ENCODE measurements around the gene RASGRP4.

DNA sequence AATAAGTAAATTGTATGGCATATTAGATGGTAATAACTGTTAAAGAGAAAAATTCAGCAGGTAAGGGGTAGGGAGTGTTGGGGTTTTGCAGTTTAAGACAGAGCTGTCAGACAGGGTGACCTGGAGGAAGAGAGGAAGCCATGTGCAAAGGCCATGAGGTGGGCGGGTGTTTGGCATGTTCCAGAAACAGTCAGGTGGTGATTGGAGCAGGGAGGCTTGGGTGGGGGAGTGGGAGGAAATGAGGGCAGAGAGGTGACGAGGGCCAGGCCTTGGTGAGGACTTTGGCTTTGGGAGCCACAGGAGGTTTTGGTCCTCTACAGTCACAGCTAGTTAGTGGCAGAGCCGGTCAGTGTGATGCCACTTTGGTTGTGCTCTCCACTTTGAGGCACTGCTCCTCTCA is 27.6 kb upstream of the RASGRP4 start:
- TF ChIP-seq, protein P1, sequence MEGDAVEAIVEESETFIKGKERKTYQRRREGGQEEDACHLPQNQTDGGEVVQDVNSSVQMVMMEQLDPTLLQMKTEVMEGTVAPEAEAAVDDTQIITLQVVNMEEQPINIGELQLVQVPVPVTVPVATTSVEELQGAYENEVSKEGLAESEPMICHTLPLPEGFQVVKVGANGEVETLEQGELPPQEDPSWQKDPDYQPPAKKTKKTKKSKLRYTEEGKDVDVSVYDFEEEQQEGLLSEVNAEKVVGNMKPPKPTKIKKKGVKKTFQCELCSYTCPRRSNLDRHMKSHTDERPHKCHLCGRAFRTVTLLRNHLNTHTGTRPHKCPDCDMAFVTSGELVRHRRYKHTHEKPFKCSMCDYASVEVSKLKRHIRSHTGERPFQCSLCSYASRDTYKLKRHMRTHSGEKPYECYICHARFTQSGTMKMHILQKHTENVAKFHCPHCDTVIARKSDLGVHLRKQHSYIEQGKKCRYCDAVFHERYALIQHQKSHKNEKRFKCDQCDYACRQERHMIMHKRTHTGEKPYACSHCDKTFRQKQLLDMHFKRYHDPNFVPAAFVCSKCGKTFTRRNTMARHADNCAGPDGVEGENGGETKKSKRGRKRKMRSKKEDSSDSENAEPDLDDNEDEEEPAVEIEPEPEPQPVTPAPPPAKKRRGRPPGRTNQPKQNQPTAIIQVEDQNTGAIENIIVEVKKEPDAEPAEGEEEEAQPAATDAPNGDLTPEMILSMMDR (IDR thresholded peaks at IDR 0.05): no peak
- TF ChIP-seq POLR2A (IDR thresholded peaks at IDR 0.05): no peak
- TF ChIP-seq EP300 (IDR thresholded peaks at IDR 0.05): no peak

All from suprapubic skin (tissue), 3 donors.